Measurements from ENCODE around the gene TCIRG1.

The TCIRG1 gene

GRCh38 chr11:68031144-68031464 lies 7.7 kb upstream of the TCIRG1 start:
- TF ChIP-seq CREB5 (CRISPR knock-in tag; IDR thresholded peaks at IDR 0.05; ENCODE audit: low read depth) (no peak), ARNTL (CRISPR knock-in tag; IDR thresholded peaks at IDR 0.05; ENCODE audit: borderline replicate concordance, low read depth) (no peak), TOX (CRISPR knock-in tag; IDR thresholded peaks at IDR 0.05; ENCODE audit: borderline replicate concordance) (no peak), ZNF70 (CRISPR knock-in tag; IDR thresholded peaks at IDR 0.05) (no peak), ZNF565 (CRISPR knock-in tag; conservative IDR thresholded peaks at IDR 0.05; ENCODE audit: low read depth) (no peak), CSDC2 (CRISPR knock-in tag; IDR thresholded peaks at IDR 0.05) (no peak), ISL1 (CRISPR knock-in tag; IDR thresholded peaks at IDR 0.05) (no peak), RARB (CRISPR knock-in tag; IDR thresholded peaks at IDR 0.05) (no peak), ZFP3 (CRISPR knock-in tag; IDR thresholded peaks at IDR 0.05) (no peak)
- ATAC-seq = peak; percentile 4

DNA sequence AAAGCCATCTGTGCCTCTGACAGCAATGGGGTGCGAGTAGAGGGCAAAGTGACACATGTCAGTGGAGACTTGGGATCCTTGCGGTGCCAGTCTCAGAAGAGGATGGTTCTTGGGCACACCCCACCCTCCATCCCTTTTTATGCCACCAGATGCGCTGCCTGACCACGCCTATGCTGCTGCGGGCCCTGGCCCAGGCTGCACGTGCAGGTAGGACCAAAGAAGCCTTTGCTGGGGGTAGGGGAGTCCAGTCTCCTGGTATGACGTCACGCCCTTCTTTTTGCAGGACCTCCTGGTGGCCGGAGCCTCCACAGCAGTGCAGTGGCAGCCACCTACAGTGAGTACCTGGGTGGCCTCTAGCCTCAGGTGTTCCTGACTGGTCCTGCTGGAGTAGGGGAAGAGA lies 6.8 kb upstream of the TCIRG1 start:
- TF ChIP-seq ESRRG (CRISPR knock-in tag; IDR thresholded peaks at IDR 0.05) (no peak), CSRNP3 (CRISPR knock-in tag; IDR thresholded peaks at IDR 0.05) (no peak), PPARA (CRISPR knock-in tag; IDR thresholded peaks at IDR 0.05; ENCODE audit: borderline replicate concordance) (no peak), CSDC2 (CRISPR knock-in tag; IDR thresholded peaks at IDR 0.05) (no peak), ZNF8 (CRISPR knock-in tag; IDR thresholded peaks at IDR 0.05) (no peak), TOX (CRISPR knock-in tag; IDR thresholded peaks at IDR 0.05; ENCODE audit: borderline replicate concordance) (no peak), ZFP3 (CRISPR knock-in tag; IDR thresholded peaks at IDR 0.05) (no peak), ZNF565 (CRISPR knock-in tag; conservative IDR thresholded peaks at IDR 0.05; ENCODE audit: low read depth) (no peak), ZFP30 (CRISPR knock-in tag; IDR thresholded peaks at IDR 0.05) (no peak), ISL1 (CRISPR knock-in tag; IDR thresholded peaks at IDR 0.05) (no peak), SNAI2 (CRISPR knock-in tag; IDR thresholded peaks at IDR 0.05) (no peak)
- TF ChIP-seq, protein P1, sequence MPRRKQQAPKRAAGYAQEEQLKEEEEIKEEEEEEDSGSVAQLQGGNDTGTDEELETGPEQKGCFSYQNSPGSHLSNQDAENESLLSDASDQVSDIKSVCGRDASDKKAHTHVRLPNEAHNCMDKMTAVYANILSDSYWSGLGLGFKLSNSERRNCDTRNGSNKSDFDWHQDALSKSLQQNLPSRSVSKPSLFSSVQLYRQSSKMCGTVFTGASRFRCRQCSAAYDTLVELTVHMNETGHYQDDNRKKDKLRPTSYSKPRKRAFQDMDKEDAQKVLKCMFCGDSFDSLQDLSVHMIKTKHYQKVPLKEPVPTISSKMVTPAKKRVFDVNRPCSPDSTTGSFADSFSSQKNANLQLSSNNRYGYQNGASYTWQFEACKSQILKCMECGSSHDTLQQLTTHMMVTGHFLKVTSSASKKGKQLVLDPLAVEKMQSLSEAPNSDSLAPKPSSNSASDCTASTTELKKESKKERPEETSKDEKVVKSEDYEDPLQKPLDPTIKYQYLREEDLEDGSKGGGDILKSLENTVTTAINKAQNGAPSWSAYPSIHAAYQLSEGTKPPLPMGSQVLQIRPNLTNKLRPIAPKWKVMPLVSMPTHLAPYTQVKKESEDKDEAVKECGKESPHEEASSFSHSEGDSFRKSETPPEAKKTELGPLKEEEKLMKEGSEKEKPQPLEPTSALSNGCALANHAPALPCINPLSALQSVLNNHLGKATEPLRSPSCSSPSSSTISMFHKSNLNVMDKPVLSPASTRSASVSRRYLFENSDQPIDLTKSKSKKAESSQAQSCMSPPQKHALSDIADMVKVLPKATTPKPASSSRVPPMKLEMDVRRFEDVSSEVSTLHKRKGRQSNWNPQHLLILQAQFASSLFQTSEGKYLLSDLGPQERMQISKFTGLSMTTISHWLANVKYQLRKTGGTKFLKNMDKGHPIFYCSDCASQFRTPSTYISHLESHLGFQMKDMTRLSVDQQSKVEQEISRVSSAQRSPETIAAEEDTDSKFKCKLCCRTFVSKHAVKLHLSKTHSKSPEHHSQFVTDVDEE (CRISPR knock-in tag; IDR thresholded peaks at IDR 0.05) = no peak
- TF ChIP-seq, protein P2, sequence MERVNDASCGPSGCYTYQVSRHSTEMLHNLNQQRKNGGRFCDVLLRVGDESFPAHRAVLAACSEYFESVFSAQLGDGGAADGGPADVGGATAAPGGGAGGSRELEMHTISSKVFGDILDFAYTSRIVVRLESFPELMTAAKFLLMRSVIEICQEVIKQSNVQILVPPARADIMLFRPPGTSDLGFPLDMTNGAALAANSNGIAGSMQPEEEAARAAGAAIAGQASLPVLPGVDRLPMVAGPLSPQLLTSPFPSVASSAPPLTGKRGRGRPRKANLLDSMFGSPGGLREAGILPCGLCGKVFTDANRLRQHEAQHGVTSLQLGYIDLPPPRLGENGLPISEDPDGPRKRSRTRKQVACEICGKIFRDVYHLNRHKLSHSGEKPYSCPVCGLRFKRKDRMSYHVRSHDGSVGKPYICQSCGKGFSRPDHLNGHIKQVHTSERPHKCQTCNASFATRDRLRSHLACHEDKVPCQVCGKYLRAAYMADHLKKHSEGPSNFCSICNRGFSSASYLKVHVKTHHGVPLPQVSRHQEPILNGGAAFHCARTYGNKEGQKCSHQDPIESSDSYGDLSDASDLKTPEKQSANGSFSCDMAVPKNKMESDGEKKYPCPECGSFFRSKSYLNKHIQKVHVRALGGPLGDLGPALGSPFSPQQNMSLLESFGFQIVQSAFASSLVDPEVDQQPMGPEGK (CRISPR knock-in tag; IDR thresholded peaks at IDR 0.05; ENCODE audit: borderline replicate concordance) = no peak
- no peak for ATAC-seq

DNA sequence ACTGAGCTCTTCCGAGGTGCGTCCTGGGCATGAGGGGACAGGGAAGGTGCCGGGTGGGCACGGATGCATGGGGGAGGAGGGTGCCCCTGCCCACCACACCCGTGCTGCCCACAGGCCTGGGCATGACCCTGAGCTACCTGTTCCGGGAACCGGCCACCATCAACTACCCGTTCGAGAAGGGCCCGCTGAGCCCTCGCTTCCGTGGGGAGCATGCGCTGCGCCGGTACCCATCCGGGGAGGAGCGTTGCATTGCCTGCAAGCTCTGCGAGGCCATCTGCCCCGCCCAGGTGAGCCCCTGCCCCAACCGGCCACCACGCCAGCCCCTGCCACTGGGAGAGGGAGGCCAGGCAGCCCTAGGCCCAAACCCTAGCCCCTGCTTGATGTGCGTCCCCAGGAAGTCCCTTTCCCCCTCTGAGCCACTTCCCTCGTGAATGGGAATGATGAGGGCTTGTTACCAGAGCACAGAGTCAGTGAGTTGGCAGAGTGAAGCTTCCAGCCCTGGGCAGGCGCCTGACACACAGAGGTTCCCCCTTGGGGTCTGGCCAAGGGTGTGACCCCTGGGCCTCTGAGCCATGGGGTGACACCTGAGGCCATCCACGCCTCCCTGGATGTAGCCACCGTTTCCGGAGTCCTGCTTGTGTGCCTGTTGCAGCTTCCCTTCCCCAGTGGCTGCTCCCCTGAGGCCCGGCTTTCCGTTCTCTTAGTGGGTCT lies 5.7 kb upstream of the TCIRG1 start:
- TF ChIP-seq, protein P2 (CRISPR knock-in tag; IDR thresholded peaks at IDR 0.05; ENCODE audit: borderline replicate concordance) = no peak
- TF ChIP-seq ZFP3 (CRISPR knock-in tag; IDR thresholded peaks at IDR 0.05) = no peak
- ATAC-seq = no peak

DNA sequence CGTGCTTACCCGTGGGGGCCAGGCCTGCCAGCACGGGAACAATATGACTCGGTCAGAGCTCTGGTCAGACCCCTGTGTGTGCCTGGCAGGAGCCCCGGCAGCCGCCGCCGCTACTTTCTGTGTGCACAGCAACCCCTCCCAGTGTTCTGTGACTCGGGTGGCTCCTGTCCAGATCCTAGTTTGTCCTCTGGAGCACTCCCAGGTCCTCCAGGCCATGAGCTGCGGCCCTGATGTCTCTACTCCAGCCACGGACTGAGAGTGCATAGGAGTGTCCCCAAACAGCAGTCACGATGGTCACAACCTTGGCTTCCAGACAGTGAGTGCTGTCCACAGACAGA lies 5.1 kb upstream of the TCIRG1 start:
- no peak for ATAC-seq
- TF ChIP-seq POU6F1 (CRISPR knock-in tag; IDR thresholded peaks at IDR 0.05; ENCODE audit: borderline replicate concordance, low read depth) = no peak
- TF ChIP-seq PPARA (CRISPR knock-in tag; IDR thresholded peaks at IDR 0.05; ENCODE audit: borderline replicate concordance) = no peak
- TF ChIP-seq CSDC2 (CRISPR knock-in tag; IDR thresholded peaks at IDR 0.05) = no peak

All from SK-N-SH treated with all-trans-retinoic acid at 6 μM for 48 hours (cell line).